Gastroesophageal sphincter (tissue), 3 donors: Measurements from ENCODE around the gene SNX8.

Source experiments
- CTCF ChIP-seq, 4 experiments: fragments of 200-600 bp in 2 of 4; fragments of 450-650 bp in 2 of 4; sonication (generic) in 1 of 4; IDR thresholded peaks; one replicate each; pipeline ENCODE4 v1.5.1; 2017 to 2019; ENCODE audit warnings: antibody characterized with exemption in 4 of 4, mild to moderate bottlenecking in 2 of 4, moderate library complexity in 2 of 4
- EP300 ChIP-seq: sonication (generic); formaldehyde crosslinking; IDR thresholded peaks from one replicate; pipeline ENCODE4 v1.6.1; 2017; ENCODE audit warnings: antibody characterized with exemption, mild to moderate bottlenecking
- POLR2A ChIP-seq, 2 donors: fragments of 450-650 bp; IDR thresholded peaks; one replicate each; pipeline ENCODE4 v1.6.1; 2017; ENCODE audit warnings: antibody characterized with exemption in 2 of 2, mild to moderate bottlenecking in 2 of 2, moderate library complexity in 1 of 2
- POLR2AphosphoS5 ChIP-seq: sonication (generic); formaldehyde crosslinking; IDR thresholded peaks from one replicate; pipeline ENCODE4 v1.6.1; 2017; ENCODE audit warnings: antibody characterized with exemption

- TF ChIP-seq POLR2A (IDR thresholded peaks at IDR 0.05) (no peak), CTCF (IDR thresholded peaks at IDR 0.05) (no peak), POLR2AphosphoS5 (no peak), EP300 (no peak)
Measured at GRCh38 chr7:2317556-2318293, 3.5 kb upstream of the SNX8 start.
